ENCODE data around the gene AGAP1.

DNA sequence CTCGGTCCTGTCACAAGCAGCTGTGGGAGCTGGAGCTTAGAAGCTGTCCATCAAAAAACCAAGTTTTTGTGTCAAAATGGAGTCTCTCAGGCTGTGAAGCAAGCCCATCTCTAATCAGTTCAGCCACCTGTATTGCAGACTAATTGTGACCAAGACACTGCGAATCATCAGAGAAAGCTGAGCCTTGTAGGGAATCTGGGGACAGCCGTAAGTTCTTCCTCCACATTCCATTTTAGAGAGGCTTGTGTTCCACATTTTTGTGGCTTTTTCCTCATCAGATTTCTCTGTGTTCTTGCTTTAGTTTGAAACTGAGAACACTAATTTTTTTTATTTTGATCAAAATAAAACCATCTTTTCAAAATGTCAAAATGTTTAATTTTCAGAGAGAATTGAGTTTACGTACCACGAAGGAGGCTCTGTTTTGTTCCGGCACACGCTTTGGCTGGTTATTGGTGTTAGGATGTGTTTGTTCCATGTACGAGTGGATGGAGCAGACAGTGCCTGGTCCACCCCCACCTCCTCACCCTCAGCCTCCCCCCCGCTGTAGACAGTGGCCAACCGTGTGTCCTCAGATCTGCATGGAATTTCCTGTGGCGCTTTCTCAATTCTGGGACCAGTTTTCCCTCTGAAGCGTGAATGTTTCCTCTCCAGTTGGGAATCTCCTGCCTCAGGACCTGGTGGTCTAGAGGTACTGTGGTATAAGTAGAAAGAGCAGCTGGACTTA is 140.8 kb downstream of the AGAP1 start:
- TF ChIP-seq, protein P1, sequence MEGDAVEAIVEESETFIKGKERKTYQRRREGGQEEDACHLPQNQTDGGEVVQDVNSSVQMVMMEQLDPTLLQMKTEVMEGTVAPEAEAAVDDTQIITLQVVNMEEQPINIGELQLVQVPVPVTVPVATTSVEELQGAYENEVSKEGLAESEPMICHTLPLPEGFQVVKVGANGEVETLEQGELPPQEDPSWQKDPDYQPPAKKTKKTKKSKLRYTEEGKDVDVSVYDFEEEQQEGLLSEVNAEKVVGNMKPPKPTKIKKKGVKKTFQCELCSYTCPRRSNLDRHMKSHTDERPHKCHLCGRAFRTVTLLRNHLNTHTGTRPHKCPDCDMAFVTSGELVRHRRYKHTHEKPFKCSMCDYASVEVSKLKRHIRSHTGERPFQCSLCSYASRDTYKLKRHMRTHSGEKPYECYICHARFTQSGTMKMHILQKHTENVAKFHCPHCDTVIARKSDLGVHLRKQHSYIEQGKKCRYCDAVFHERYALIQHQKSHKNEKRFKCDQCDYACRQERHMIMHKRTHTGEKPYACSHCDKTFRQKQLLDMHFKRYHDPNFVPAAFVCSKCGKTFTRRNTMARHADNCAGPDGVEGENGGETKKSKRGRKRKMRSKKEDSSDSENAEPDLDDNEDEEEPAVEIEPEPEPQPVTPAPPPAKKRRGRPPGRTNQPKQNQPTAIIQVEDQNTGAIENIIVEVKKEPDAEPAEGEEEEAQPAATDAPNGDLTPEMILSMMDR (IDR thresholded peaks at IDR 0.05): no peak
- no peak for TF ChIP-seq EP300 (IDR thresholded peaks at IDR 0.05)

All from sigmoid colon (tissue), 4 donors.